SIG-M5 (cell line): Measurements from ENCODE around the gene GGT6.

Experiments used
- DNase-seq: peaks from one replicate; lab custom pipeline; 2025; lab: John Stamatoyannopoulos, UW

Gene GGT6

DNA sequence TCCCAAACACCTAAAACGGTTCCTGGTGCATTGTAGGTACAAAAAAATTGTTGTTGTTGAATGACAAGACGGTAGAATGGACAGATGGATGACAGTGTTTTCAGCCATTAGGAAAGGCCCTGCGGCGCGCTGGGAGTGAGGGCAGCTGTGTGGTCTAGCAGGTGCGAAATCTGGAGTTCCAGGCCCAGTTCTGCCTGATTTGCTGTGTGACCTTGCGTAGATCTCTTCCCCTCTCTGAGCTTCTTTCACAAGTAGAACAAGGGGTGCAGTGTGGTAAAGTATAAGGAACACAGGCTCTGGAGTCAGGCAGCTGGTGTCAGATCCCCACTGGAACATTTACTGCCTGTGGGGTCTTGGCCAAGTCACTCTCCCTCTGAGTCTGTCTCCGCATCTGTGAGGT, 36.4 kb downstream of the GGT6 start:
- DNase-seq: no peak

DNA sequence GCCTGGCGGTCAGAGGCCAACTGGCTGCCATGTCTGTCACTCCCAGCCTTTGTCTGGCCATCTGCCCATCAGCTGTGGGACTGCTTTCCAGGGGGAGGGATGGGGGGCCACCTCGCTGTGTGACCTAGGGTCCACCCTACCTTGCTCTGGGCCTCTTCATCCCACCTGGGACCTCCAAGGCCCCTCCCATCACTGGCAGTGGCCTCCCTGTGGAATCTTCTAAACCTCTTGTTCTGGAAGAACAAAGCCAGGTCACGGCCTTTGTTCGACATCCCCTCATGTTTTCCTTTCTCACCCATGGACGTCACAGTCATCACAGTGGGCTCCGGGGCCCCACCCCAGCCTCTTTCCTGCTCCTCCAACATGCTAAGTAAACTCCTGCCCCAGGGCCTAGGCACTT, 37.7 kb downstream of the GGT6 start:
- DNase-seq: no peak

DNA sequence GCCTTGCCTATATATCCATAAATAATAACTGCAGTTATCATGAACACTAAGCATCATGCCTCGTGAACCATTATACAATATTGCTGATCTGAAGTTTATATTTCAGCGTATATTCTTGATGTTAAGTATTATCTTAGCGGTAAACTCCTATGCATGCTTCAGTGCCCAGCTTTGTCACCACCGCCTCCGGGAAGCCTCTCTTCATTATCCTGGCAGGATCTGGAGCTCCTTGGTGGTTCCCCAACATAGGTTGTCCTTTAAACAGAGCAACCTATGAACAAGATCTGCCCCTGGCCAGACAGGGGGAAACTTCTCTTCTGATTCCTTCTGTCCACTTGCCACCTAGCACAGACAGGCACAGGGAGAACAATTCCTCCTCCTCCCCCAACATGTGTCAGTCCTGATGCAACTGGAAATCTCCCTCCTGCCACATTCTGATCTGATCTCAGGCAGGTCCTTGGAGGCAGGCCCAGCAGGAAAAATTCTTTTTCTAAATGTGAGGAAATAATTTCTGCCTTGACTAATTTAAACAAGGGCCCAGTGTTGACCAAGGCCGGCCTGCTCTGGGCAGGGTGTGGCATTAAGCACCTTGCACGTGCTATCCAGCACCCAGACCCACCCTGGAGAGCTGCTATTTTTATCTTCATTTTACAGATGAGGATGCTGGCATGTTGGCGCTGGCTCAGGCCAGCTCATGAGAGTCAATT, 39.3 kb downstream of the GGT6 start:
- DNase-seq: no peak

DNA sequence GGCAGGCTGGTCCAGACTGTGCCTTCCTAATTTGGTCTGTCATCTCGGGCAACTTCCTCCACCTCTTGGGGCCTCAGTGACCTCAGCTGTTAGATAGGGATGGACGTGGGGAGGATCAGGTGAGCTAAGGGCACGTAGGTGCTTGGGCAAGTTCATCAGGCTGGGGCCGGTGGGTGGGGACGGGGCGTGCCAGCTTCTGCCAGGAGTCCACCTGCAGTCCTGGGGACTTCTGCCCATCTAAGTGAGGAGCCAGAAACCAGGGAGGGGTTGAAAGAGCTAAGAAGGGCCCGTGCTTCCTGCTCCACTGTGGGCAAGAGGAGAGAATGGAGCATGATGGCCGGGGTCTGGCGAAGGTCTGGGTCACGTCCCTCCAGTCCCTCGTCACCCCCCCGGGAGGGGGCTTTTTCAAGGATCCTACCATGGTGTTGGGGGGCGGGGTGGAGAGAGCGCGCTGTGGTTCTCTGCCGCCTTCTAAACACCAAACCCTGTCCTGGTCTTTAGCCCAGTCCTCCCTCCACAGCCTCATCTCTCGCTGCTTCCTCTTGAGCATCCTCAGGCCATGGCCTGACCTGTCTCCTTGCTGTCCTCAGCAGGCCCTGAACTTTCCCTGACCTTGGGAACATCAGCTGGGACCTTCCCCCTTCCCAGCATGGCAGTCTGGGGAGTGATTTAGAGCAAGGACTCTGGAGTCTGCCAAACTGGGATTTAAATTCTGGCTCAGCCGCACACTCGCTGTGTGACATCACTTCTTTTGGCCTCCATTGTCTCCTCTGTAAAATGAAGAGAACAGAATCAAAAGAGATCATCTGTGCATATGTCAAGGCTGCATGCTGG, 40.1 kb downstream of the GGT6 start:
- no peak for DNase-seq

DNA sequence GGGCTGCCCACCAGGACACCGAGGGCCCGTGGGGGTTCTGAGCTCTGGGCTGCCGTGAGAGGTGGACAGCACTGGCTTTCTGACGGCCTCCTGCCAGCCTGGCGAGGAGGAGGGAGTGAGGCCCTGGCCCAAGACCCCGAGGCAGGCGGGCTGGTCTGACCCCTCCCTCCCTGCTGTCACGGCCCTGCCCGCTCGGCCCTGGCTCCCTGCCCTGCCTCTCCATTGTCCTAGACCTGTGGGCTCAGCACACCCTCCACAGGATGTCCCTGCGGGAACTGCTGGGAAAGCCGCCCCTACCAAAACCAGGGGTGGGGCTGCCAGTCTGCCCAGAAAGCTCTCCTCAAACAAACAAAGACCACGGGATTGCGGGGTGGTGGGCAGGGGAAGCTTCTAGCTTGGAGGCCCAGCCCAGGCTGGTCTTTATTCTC, 41.0 kb downstream of the GGT6 start:
- DNase-seq: no peak

DNA sequence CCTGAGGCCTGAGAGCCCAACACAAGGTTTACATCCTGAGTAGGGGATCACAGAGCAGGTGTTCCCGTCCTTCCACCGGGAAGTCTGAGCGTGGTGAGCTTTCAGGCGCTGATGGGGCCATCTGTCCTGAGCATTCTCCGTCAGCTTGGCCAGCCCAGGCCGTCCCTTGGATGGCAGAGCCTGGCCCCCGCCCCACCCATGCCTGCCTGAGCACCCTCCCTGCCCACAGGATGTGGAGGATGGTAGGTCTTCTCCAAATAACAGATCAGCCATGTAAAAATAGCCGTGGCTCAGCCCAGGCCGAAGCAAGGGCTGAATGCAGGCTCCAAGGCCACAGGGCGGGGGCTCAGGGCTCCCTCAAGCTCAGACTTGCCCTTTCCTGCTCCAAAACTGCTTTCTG, 41.5 kb downstream of the GGT6 start:
- DNase-seq: no peak

DNA sequence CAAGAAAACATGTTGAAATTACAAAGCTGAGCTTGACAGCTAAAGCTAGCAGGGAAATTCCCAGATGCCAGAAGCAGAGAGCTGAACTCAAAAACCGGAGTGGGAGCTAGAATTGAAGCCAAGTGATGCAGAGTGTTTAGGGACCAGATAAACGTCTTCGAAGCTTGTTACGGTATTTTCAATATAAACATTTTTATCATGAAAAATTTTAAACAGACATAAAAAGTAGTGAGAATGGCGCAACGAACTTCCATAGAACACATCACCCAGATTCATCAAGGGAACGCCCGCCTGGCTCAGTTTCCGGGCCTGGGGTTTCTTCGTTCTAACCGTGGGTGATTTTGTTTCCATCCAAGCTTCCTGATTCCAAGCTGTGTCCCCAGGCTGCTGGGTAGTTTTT, 43.6 kb downstream of the GGT6 start:
- no peak for DNase-seq

DNA sequence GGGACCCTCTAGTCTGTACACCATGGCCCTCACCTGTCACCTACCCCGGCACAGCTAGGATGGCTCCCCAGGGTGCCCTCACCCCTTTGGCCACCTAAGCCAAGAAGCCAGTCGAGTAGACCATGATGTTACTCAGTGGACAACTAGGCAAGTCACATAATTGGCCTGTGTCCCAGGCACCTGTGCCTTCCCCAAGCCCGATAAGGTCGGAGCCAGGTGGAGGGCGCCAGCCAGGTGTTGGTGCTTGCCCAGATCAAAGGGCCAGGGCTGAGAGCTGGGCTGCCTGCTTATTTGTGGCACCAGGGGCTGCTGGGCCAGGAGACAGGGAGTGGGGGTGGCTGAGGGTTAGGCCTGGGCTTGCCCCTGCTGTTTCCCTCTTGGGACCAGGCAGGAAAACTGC, 44.9 kb downstream of the GGT6 start:
- DNase-seq: no peak

DNA sequence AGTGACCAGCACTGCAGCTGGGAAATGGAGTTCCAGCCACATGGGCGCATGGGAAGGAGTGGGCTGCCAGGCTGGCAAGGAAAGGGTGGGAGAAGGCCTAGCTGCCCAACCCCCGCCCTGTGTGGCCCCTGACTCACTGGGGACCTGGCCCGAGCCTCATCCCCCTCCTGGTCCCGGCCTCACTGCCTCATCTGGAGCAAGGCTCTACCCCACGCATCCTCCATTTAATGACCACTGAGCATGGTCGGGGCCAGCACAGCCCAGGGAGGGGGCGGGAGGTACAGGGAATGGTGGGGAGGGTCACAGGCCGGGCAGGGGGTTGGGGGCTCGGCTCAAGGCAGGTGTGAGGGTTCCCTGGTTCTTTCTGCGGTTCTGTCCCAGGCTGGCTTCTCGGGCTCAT, 45.6 kb downstream of the GGT6 start:
- DNase-seq: no peak

DNA sequence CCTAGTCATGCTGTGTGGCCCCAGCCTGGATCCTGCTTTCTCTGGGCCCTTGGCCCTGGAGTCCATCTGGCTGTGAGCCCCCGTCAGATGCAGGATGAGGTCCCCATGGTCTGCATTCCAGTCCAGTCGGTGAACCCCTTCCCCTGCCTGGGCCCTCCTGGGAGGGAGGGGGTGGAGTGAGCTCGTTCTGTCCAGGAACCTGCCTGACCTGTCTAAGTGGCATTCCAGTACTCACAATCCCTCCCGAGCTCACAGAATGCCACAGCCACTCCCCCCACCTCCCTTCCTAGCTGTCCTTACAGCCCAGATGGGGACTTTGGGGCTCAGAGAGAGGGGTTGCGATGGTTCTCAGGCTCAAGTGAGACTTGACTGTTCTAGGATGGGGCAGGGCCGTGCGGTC, 46.2 kb downstream of the GGT6 start:
- DNase-seq: no peak

DNA sequence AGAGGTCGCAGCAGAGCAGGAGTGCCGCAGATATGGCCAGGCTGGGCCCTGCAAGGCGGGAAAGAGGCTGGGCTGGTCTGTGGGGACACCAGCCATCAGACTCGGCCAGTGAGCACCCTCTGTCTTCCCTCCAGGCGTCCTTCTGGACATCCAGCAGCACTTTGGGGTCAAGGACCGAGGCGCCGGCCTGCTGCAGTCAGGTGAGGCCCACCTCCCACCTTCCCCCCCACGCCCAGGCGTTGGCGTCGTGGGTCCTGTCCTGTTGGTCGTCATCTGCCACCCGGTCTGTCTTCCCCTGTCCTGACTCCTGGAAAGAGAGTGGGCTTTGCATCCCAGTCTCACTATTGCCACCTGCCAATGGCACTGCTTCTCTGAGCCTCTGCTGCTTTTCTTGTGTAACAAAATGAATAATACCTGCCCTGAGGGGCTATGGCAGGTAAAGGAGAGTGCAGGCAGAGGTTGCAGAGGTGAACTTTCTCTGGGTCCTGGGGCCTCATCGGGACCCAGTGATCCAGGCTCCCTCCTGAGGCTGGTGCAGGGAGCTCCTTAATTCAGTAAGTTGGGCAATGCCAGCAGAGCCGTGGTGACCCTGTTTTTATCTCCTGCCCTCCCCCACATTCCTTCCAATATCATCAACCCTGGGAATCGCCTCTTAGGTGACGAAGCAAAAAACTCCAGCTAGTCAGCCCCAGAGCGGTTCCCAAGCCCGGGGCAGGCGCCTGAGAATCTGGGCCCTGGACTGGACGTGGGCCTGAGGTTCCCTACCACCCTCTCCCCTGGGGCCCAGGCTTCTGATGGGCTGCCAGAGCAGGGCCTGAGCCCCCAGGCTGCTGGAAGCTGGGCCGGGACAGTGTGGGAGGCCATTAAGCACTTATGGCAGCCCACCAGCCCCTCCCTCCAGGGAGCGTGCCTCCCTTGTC, 47.0 kb downstream of the GGT6 start:
- DNase-seq: no peak

DNA sequence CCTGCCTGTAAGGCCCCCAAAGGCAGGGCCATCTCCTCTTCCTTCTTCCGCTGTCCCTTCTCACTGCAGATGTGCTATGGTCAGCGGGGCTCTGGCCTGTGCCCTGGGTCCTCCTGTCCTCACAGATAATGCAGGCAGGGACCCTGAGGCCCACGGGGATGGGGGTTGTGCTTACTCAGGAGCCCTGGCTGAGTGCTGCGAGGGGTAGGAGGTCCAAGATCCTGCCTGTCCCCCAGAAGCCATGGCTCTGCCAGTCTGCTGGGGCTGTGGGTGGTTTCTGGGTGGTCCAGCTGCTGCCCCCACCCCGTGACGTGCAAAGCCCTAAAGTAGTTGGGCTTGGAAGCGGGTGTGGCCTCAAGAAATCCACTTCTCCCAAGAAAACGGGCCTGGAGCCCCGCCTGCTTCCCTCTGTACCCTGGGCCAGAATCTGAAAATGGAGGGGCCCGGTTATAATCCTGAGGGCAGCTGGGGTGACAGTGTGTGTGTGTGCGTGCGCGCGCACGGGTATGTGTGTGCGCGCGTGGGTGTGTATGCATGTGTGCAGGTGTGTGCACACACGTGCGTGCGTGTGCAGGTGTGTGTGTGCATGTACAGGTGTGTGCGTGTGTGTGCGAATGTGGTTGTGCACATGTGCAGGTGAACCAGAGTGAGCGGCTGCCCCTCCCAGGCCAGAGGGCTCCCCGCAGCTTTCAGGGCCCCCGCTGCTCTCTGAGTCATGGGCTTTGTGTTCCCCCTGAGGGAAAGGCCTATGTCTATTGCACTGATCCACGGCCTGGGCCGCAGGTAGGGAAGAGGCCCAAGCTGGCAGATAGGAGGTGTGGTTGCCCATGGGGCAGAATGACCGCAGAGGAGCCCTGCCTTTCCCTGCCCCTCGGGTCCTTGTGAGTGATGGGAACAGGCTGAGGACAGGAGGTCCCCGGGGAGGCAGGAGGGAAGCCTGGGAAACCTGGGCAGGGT, 47.9 kb downstream of the GGT6 start:
- DNase-seq: no peak

DNA sequence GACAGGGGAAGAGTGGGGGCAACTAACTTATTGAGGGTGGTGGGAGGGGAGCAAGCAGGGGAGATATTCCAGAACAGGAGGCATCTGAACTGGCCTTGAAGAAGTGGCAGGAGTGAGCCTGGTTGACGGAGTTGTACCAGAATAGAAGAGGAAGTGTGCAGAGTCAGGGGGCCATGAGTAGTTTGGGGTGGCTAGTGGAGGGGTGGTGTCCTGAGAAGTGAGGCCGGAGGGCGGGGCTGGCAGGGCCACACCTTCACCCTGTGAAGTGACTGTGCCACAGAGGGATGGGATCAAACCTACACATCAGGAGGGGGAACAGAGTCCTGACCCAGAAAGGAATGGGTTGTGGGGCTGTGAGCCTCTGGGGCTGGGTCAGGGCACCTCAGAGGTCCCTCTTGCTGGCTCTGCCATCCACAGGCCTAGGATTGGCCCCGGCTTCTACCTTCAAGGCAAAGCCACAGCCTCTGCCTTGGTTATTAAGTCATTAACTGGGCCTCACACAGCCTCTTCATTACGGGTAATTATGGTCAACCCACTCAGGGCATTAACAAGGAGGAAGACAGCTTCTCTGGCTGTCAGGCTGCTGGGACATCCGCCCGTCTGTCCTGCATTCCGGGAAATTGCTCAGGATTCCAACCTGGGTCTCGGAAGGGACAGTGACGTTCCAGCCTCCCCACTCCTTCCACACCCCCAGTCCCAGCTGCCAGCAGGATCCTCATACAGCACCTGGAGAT, 49.0 kb downstream of the GGT6 start:
- no peak for DNase-seq

DNA sequence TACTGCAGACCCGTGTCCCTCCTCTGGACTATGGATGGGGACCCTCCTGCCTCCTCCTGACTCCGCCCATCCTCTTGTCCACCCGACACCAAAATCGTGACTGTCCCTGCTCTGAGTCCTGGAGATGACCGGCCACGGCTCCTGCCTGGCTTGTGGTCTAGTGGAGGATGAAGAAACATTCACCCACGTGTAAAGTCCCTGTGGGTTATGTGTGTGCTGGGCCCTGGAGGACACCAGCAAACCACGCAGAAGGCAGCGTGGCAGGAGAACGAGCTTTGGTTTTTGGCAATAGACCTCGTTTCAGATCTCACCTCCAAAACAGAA, 49.8 kb downstream of the GGT6 start:
- DNase-seq: no peak

DNA sequence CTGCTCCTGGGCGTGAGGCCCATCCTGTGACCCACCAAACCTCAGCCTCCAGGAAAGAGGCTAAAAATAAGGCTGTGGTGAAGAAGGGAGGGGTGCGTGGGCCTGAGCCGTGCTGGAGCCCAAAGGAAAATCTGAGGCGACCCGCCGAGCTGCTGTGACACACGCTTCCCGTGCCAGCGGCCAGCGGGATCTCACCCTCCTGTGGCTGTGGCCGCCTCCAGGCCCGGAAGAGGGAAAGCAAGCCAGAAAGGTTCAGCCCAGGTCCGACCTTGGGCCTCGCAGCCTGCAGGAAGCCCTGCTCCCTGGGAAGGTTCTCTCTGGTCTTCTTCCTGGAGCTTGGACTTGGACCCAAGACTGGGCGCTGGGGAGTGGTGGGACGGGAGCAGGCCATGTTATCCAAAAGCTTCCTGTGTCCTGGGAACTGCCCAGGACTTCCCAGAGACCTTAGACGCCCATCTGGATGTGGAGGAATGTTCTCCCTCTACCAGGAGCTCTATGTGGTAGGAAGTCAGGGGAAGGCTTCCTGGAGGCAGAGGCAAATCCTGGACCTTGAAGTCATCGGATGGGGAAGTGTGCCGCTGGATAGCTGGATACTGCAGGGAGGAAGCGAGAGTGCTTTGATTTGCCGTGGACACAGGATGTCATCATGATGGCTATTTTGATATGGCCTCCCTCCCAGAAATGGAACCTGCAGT, 50.3 kb downstream of the GGT6 start:
- DNase-seq: no peak

DNA sequence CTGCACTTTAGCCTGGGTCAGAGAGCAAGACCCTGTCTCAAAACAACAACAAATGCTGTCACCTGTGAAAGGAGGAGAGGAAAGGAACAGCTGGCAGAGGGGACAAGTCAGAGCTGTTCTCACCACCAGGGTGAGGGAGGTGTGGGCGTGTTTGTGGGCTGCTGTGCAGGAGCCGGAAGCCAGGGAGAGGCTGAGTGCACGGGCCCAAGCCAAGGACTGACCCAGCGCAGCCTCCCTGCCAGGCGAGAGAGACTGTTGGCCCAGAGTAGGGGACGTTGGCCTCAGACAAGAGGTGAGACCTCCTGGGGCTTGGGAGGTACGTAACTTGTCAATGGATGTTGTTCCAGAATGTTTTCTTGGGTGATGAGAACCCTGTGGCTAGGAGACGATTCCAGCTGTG, 51.0 kb downstream of the GGT6 start:
- no peak for DNase-seq

DNA sequence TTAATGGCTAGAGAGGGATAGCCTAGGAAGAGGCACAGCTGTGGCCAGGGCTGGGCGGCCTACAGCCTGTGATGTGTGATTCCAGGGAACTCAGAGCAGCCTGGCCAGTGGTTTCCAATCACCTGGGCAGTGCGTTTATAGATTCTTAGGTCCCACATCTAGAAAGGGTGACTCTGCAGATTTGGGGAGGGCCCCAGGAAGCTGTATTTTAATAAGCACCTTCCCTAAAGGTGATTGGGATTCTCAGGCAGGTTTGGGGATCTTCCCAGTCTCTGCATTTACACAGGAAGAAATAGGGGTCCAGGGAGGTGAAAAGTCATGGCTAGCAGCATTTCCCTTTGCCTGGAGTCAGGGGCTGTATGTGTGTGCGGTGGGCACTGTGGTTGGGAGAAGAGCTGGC, 52.2 kb downstream of the GGT6 start:
- DNase-seq: no peak

DNA sequence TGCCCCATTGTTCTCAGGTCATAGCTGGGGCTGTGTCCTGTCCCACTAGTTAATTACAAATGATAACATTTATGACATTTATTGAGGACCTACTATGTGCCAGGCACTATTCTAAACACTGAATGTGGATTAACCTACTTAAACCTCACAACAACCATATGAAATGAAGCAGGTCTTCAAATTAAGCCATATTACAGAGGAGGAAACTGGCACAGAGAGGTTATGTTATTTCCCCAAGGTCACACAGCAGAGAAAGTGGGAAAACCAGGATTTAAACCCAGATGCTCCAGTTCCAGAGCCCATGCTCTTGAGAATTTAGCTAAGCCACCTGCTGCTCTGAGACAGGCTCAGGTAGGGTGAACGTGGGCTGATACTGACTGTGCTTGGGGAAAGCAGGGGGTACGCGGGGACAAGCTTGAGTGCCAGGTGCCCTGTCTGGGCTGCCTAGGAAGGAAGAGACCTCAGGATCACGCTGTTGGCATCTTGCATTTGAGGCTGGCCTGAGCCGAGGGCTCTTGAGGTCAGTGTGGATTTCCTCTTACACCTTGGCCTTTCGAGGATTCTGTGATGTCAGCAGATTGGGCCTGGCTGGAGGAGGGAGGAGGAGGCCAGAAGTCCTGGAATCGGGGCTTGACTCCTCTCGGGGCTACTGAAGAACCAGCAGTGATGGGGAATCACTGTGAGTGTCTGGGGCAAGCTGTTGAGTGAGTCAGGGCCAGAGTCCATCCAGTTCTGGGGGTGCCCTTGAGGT, 52.8 kb downstream of the GGT6 start:
- DNase-seq: no peak
